K562 (cell line): ENCODE data around the gene CDK4. TPM values are rescaled to one million over a fixed set of nuclear protein-coding genes. Genes with fewer than 3 reads are reported as not detected.
A peak's percentile ranks its signal among the peaks of the same experiment; 100 is the strongest.

Source experiments
- ATAC-seq: fragments of 200-7000 bp; cut with Tn5 transposase; 3 replicates; pipeline ENCODE4 v1.9.1; 2020; ENCODE audit warnings: moderate library complexity
- BruUV-seq: library from RNA; stranded (reverse); fragments of 400-500 nt; replicated peaks from 2 replicates; lab custom pipeline; 2021; lab: Mats Ljungman, UMichigan
- CTCF ChIA-PET: fragments of 300-600 bp; formaldehyde crosslinking; extraction: SDS; loops from one replicate; lab custom pipeline; 2021; ENCODE audit warnings: low intra/inter-chr PET ratio; lab: Yijun Ruan, JAX
- POLR2A ChIA-PET: fragments of 300-600, 350-650 bp; sonication (Branson Sonifier 250); formaldehyde crosslinking; extraction: SDS; loops from one replicate; lab custom pipeline; 2021; ENCODE audit warnings: antibody characterized with exemption, inconsistent platforms; lab: Yijun Ruan, JAX
- DNase-seq, 4 experiments: peaks; one replicate each; pipeline versions ENCODE4 v3.0.0 to v3.0.0-alpha.2; 2011 to 2018; ENCODE audit warnings: low spot score in 3 of 4, mixed read lengths in 3 of 4; ENCODE audit errors: extremely low read depth in 1 of 4
- FAIRE-seq: peaks from 2 replicates; lab custom pipeline; 2011; peaks lifted over from hg19 to GRCh38; lab: Jason Lieb, UNC
- H2AFZ ChIP-seq: 2 replicates; pipeline ENCODE4 v1.6.0; 2011; ENCODE audit warnings: low read depth, low read length, control low read depth, inconsistent platforms
- H3K27ac ChIP-seq: fragments of 200-600 bp; 3 replicates; pipeline ENCODE4 v1.8.0; 2011; ENCODE audit warnings: low read depth, mild to moderate bottlenecking, control low read depth, inconsistent platforms, low read length, moderate library complexity, mixed read lengths; ENCODE audit errors: extremely low read depth
- H3K27me3 ChIP-seq, 2 experiments: fragments of 300-600 bp in 1 of 2; 2 replicates in 1 of 2; 3 replicates in 1 of 2; pipeline versions ENCODE4 v1.6.0 to v1.8.0; 2011; ENCODE audit warnings: inconsistent platforms in 2 of 2, low read length in 2 of 2, mild to moderate bottlenecking in 1 of 2, mixed read lengths in 1 of 2, moderate library complexity in 1 of 2; ENCODE audit not compliant: control insufficient read depth in 2 of 2, insufficient read depth in 2 of 2
- H3K36me3 ChIP-seq: fragments of 300-600 bp; 3 replicates; pipeline ENCODE4 v1.8.0; 2011; ENCODE audit warnings: mild to moderate bottlenecking, low read length, inconsistent platforms; ENCODE audit not compliant: control insufficient read depth, insufficient read depth
- H3K4me1 ChIP-seq, 2 experiments: fragments of 200-600 bp in 1 of 2; replicated peaks in 1 of 2; 2 replicates in 1 of 2; 3 replicates in 1 of 2; pipeline versions ENCODE4 v1.5.1 to v1.8.0; 2011; ENCODE audit warnings: inconsistent platforms in 2 of 2, low read length in 2 of 2, mild to moderate bottlenecking in 1 of 2, mixed read lengths in 1 of 2, moderate library complexity in 1 of 2; ENCODE audit not compliant: control insufficient read depth in 2 of 2, insufficient read depth in 2 of 2
- H3K4me2 ChIP-seq: 2 replicates; pipeline ENCODE4 v1.6.1; 2011; ENCODE audit warnings: low read length, control low read depth, inconsistent platforms, mixed read lengths; ENCODE audit not compliant: insufficient read depth
- H3K4me3 ChIP-seq: fragments of 200-600 bp; sonication (generic), shearing (Covaris generic); 2 replicates; pipeline ENCODE4 v1.5.1; 2016; ENCODE audit warnings: control low read depth, inconsistent platforms
- H3K79me2 ChIP-seq: fragments of 200-600 bp; 3 replicates; pipeline ENCODE4 v1.8.0; 2011; ENCODE audit warnings: low read length, inconsistent platforms; ENCODE audit not compliant: control insufficient read depth, insufficient read depth
- H3K9ac ChIP-seq, 2 experiments: 2 replicates each; pipeline versions ENCODE4 v1.6.0 to v1.6.1; 2011; ENCODE audit warnings: low read depth in 2 of 2, low read length in 2 of 2, control low read depth in 1 of 2, inconsistent platforms in 1 of 2, mild to moderate bottlenecking in 1 of 2, mixed read lengths in 1 of 2; ENCODE audit not compliant: insufficient read depth in 1 of 2
- H3K9me1 ChIP-seq: one replicate; pipeline ENCODE4 v1.6.0; 2011; ENCODE audit warnings: inconsistent platforms, mild to moderate bottlenecking, low read length, moderate library complexity; ENCODE audit not compliant: control insufficient read depth, insufficient read depth
- H3K9me3 ChIP-seq: replicated peaks from 2 replicates; pipeline ENCODE4 v1.5.1; 2011; ENCODE audit warnings: low read depth, low read length, inconsistent platforms; ENCODE audit not compliant: control insufficient read depth, insufficient read depth
- H4K20me1 ChIP-seq: replicated peaks from 2 replicates; pipeline ENCODE4 v1.6.1; 2011; ENCODE audit warnings: low read length, inconsistent platforms, mixed read lengths; ENCODE audit not compliant: control insufficient read depth, insufficient read depth
- ELK1 ChIP-seq: sonication (generic); formaldehyde crosslinking; IDR thresholded peaks from 2 replicates; pipeline ENCODE4 v1.8.1; 2022; ENCODE audit warnings: missing genetic modification reagents
- GTF2E2 ChIP-seq: fragments of 200-800 bp; sonication (Bioruptor generic); IDR thresholded peaks from 2 replicates; pipeline ENCODE4 v1.6.1; 2016; ENCODE audit warnings: missing genetic modification characterization, missing compliant biosample characterization
- ZNF561 ChIP-seq: fragments of 450-650 bp; formaldehyde crosslinking; conservative IDR thresholded peaks from 2 replicates; pipeline ENCODE4 v1.4.0; 2020; ENCODE audit warnings: mild to moderate bottlenecking, moderate library complexity
- WGBS: fragments of 100-300 bp; shearing (Covaris generic); methylation state at CpG from one replicate; pipeline ENCODE4 v1.1.6; 2016; ENCODE audit warnings: low coverage, mixed read lengths; ENCODE audit not compliant: insufficient coverage; ENCODE audit errors: missing lambda C conversion rate; 5-methylcytosine and 5-hydroxymethylcytosine counted together
- in situ Hi-C: fragments of 300-500 bp; cut with MboI; formaldehyde crosslinking; loops from 4 replicates; pipeline ENCODE4 v1.15.0; 2018; ENCODE audit warnings: inconsistent platforms, mixed read lengths
- intact Hi-C: fragments of 100-400 bp; cut with micrococcal nuclease; formaldehyde crosslinking; loops from 2 replicates; pipeline ENCODE4 v1.14.2; 2022
- polyA plus RNA-seq, 8 experiments: library from polyadenylated mRNA; depleted of rRNA in 4 of 8; stranded (reverse) in 5 of 8; unstranded in 3 of 8; fragments of >200 nt; fragmentation: Nextera tagmentation in 2 of 8; fragmentation: Illumina TruSeq in 1 of 8; extraction: Ambion mirVana in 2 of 8; extraction: Trizol in 1 of 8; gene quantifications; 2 replicates each; pipeline versions ENCODE4 v1.2.1 to v1.2.3, GENCODE V29; 2011 to 2014; ENCODE audit warnings: inconsistent platforms in 1 of 8, missing spikeins in 1 of 8
- total RNA-seq, 7 experiments: library from RNA; depleted of rRNA in 6 of 7; stranded (reverse); fragments of >200 nt in 6 of 7; fragmentation: Illumina TruSeq in 2 of 7; extraction: Trizol in 2 of 7; gene quantifications; 2 replicates each; pipeline versions ENCODE4 v1.2.1 to v1.2.3, GENCODE V29; 2011 to 2021; ENCODE audit warnings: low replicate concordance in 1 of 7

CDK4 gene
- total and polyA plus RNA-seq, 9 of the 15 experiments (the other 6 are each of a cell fraction or from before 2014, with no cell fraction given) = 37.8 to 436 (median 238) TPM

GRCh38 chr12:57781801-57782200 lies 29.7 kb upstream of the CDK4 start:
- Histone ChIP-seq H2AFZ (peak overlapping the region; percentile 86; the same call in 1 of the 2 replicates), H3K4me1 (peaks cover 8 to 12% of the 10 kb centered on the region in 2 experiments; a peak in 4 of 5 replicates), H3K9me1 (no peaks in the 10 kb centered on the region), H3K79me2 (peaks cover 28% of the 10 kb centered on the region), H3K9me3 (no peaks in the 10 kb centered on the region), H3K27me3 (no peaks in the 10 kb centered on the region), H3K36me3 (peaks cover 37% of the 10 kb centered on the region), H3K9ac (peak overlapping the region in 1 of 2 experiments; percentile 89; a peak in 1 of 4 replicates), H3K27ac (peak overlapping the region; percentile 55), H3K4me3 (no peak overlapping the region), H3K4me2 (0 out of 2 replicates have a peak overlapping the region, but pooled peaks have one; percentile 96), H4K20me1 (no peaks in the 10 kb centered on the region)
- no TSS peak for BruUV-seq
- FAIRE-seq (peak; percentile 19), ATAC-seq (no peak), DNase-seq (no peak)
- intact Hi-C loops (no loop called here), in situ Hi-C loops (no loop called here)
- CTCF ChIA-PET = interaction anchor here (0.5 to 1.9 kb wide), 2 partner anchors 122 to 199 kb away, joined by 4 to 14 read pairs; no protein-coding TSS in a partner anchor
- POLR2A ChIA-PET = interaction anchor here (0.6 to 1.6 kb wide), 4 partner anchors 9 to 323 kb away, joined by 3 to 9 read pairs (median 3); partner anchors contain the start of genes EEF1AKMT3 and METTL1
- 44% methylated on average over 2 of the region's 2 CpGs for WGBS
- TF ChIP-seq ELK1 (CRISPR knock-in tag) (no peak), ZNF561 (no peak), GTF2E2 (peak; percentile 75; the same call in 1 of the 2 replicates)
